Panc1 (cell line): ENCODE measurements around the gene ITGB1.

ENCODE experiments used
- CTCF ChIP-seq: fragments of 450-650 bp; IDR thresholded peaks from 2 replicates; pipeline ENCODE4 v1.5.1; 2017; ENCODE audit warnings: mild to moderate bottlenecking
- POLR2AphosphoS5 ChIP-seq: IDR thresholded peaks from 2 replicates; pipeline ENCODE4 v1.6.1; 2012; ENCODE audit warnings: mild to moderate bottlenecking, low read depth, low read length, moderate library complexity

- no peak for TF ChIP-seq CTCF
- no peak for TF ChIP-seq POLR2AphosphoS5
Measured at GRCh38 chr10:32964270-32964669, 6.2 kb upstream of the ITGB1 start.
